ENCODE measurements around the gene RPL39L. TPM values are rescaled to one million over a fixed set of nuclear protein-coding genes. Genes with fewer than 3 reads are reported as not detected.

Gene RPL39L
- polyA plus RNA-seq, 1 experiment = 16.2 TPM

GRCh38 chr3:187169231-187169960 lies 30.1 kb upstream of the RPL39L start:
- no peaks in the 10 kb centered on the region; the same call in 1 of the 2 replicates for H3K27me3 ChIP-seq (ENCODE audit: control insufficient read depth, insufficient read depth, low read length)
- TF ChIP-seq, protein P1, sequence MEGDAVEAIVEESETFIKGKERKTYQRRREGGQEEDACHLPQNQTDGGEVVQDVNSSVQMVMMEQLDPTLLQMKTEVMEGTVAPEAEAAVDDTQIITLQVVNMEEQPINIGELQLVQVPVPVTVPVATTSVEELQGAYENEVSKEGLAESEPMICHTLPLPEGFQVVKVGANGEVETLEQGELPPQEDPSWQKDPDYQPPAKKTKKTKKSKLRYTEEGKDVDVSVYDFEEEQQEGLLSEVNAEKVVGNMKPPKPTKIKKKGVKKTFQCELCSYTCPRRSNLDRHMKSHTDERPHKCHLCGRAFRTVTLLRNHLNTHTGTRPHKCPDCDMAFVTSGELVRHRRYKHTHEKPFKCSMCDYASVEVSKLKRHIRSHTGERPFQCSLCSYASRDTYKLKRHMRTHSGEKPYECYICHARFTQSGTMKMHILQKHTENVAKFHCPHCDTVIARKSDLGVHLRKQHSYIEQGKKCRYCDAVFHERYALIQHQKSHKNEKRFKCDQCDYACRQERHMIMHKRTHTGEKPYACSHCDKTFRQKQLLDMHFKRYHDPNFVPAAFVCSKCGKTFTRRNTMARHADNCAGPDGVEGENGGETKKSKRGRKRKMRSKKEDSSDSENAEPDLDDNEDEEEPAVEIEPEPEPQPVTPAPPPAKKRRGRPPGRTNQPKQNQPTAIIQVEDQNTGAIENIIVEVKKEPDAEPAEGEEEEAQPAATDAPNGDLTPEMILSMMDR (IDR thresholded peaks at IDR 0.05; ENCODE audit: insufficient read depth, low read depth, low read length) = no peak
- ChIA-PET CTCF (interaction anchor here (2.0 to 3.2 kb wide), 2 partner anchors 30 to 56 kb away, joined by 7 to 8 read pairs; partner anchors contain the start of gene RPL39L), POLR2A (no interaction called here)
- no peaks in the 10 kb centered on the region for H3K36me3 ChIP-seq (ENCODE audit: control insufficient read depth, insufficient read depth, low read length)
- no peak overlapping the region for H3K4me3 ChIP-seq (ENCODE audit: low read depth, low read length)
- no peak for DNase-seq (ENCODE audit: low read depth)

DNA sequence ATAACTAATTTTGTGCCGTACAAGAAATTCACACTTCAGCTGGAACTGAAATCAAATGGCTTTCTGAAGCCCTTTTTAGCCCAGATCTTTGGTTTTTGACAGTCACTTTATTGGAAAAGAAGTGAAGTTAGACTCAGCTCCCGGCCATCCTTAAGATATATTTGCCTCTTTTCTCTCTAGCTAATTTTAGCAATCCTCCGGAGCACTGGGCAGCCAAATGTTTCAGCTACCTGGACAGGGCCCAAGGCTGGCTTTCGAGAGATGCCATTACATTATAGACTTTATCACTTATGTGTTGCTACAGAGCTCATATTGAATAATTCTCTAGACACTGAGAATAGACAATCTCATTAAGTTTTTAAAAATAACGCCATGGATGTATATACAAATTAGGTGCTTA lies 28.5 kb upstream of the RPL39L start:
- no peak for DNase-seq (ENCODE audit: low read depth)
- TF ChIP-seq, protein P1 (IDR thresholded peaks at IDR 0.05; ENCODE audit: insufficient read depth, low read depth, low read length) = no peak
- Histone ChIP-seq H3K4me3 (ENCODE audit: low read depth, low read length) (no peak overlapping the region), H3K27me3 (ENCODE audit: control insufficient read depth, insufficient read depth, low read length) (peaks cover 2% of the 10 kb centered on the region), H3K36me3 (ENCODE audit: control insufficient read depth, insufficient read depth, low read length) (no peaks in the 10 kb centered on the region)
- POLR2A ChIA-PET = no interaction called here
- CTCF ChIA-PET = interaction anchor here (0.7 to 3.2 kb wide), 4 partner anchors 28 to 318 kb away, joined by 3 to 11 read pairs (median 10); partner anchors contain the start of gene RPL39L

DNA sequence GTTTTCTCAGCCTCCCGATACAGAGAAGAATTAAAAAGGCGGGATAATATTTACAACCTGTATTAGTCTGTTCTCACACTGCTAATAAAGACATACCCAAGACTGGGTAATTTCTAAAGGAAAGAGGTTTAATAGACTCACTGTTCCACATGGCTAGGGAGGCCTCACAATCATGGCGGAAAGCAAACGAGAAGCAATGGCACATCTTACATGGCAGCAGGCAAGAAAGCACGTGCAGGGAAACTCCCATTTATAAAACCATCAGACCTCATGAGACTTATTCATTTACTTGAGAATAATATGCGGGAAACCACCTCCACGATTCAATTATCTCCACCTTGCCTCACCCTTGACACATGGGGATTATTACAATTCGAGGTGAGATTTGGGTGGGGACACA lies 27.5 kb upstream of the RPL39L start:
- POLR2A ChIA-PET = no interaction called here
- peaks cover 4% of the 10 kb centered on the region for H3K27me3 ChIP-seq (ENCODE audit: control insufficient read depth, insufficient read depth, low read length)
- no peak for DNase-seq (ENCODE audit: low read depth)
- CTCF ChIA-PET = interaction anchor here (0.6 to 2.3 kb wide), 5 partner anchors 27 to 513 kb away, joined by 3 to 11 read pairs (median 4); partner anchors contain the start of gene RPL39L
- no peaks in the 10 kb centered on the region for H3K36me3 ChIP-seq (ENCODE audit: control insufficient read depth, insufficient read depth, low read length)
- TF ChIP-seq, protein P1 (IDR thresholded peaks at IDR 0.05; ENCODE audit: insufficient read depth, low read depth, low read length) = no peak
- no peak overlapping the region for H3K4me3 ChIP-seq (ENCODE audit: low read depth, low read length)

DNA sequence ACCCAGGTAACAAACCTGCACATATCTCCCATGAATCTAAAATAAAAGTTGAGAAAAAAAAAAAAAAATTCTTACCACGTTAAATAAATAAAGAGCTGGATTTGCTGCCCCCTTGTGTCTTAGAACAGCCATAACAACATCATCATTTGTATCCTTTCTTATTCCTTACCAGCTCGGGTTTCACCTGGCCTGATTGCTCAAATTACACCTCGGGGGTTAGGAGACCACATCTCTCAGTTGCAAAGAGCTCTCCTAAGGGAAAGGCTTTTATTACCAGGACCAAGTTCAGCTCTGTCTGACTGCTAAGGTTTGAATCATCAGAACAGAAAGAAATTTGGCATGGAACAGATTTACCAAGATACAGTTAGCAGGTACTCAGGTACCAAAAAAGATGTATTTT lies 25.8 kb upstream of the RPL39L start:
- H3K36me3 ChIP-seq (ENCODE audit: control insufficient read depth, insufficient read depth, low read length) = no peaks in the 10 kb centered on the region
- TF ChIP-seq, protein P1 (IDR thresholded peaks at IDR 0.05; ENCODE audit: insufficient read depth, low read depth, low read length) = peak; percentile 62
- H3K27me3 ChIP-seq (ENCODE audit: control insufficient read depth, insufficient read depth, low read length) = peaks cover 9% of the 10 kb centered on the region
- DNase-seq (ENCODE audit: low read depth) = no peak
- H3K4me3 ChIP-seq (ENCODE audit: low read depth, low read length) = no peak overlapping the region
- ChIA-PET POLR2A (interaction anchor here (0.5 to 0.7 kb wide), 4 partner anchors 44 to 555 kb away, joined by 3 to 8 read pairs (median 6); no protein-coding TSS in a partner anchor), CTCF (interaction anchor here (0.7 to 3.4 kb wide), 29 partner anchors 9 to 571 kb away, joined by 3 to 25 read pairs (median 4); partner anchors contain the start of gene RPL39L)

GRCh38 chr3:187162265-187162953 lies 23.1 kb upstream of the RPL39L start:
- POLR2A ChIA-PET = no interaction called here
- CTCF ChIA-PET = interaction anchor here (1.2 to 3.4 kb wide), 6 partner anchors 12 to 313 kb away, joined by 3 to 24 read pairs (median 6); partner anchors contain the start of gene RPL39L
- TF ChIP-seq, protein P1 (IDR thresholded peaks at IDR 0.05; ENCODE audit: insufficient read depth, low read depth, low read length) = no peak

More at GRCh38 chr3:187162265-187162953, 23.1 kb upstream of the RPL39L start:
- no peaks in the 10 kb centered on the region for H3K36me3 ChIP-seq (ENCODE audit: control insufficient read depth, insufficient read depth, low read length)
- H3K27me3 ChIP-seq (ENCODE audit: control insufficient read depth, insufficient read depth, low read length) = peaks cover 12% of the 10 kb centered on the region
- H3K4me3 ChIP-seq (ENCODE audit: low read depth, low read length) = no peak overlapping the region
- no peak for DNase-seq (ENCODE audit: low read depth)

All from BJ (cell line).